ENCODE results near the gene SDHA.
"Not testable (repeated sequence)": the region's sequence is repeated elsewhere in the genome, so short reads cannot be mapped to it uniquely, and the experiment has no call there.

DNA sequence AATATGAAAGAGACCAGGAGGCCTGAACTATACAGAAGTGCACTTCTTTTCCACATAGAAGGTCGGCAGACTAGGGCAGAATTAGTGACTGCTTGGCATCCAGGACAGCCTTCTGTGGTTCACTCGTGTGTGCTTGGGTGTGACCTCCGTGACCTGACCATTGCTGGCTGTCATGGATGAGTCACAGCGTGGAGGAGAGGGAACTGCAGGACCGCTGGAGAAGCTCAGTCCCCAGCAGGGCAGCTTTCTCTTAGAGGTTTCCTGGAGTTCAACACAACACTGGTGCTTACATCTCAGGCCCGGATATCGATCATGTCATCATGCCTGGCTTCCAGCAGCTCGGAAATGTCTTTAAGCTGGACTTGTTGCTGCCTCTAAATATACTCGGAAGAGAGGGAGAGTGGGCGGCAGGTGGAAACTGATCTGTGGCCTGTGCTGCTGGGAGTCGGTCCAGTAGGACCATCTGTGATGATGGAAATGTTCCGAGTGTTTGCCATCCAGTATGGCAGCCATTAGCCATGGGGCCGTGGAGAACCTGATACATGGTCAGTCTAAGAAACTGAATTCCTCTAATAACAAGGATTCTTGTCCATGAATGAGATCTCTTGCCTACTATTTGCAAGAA is 23.0 kb downstream of the SDHA start:
- TF ChIP-seq, protein P1, sequence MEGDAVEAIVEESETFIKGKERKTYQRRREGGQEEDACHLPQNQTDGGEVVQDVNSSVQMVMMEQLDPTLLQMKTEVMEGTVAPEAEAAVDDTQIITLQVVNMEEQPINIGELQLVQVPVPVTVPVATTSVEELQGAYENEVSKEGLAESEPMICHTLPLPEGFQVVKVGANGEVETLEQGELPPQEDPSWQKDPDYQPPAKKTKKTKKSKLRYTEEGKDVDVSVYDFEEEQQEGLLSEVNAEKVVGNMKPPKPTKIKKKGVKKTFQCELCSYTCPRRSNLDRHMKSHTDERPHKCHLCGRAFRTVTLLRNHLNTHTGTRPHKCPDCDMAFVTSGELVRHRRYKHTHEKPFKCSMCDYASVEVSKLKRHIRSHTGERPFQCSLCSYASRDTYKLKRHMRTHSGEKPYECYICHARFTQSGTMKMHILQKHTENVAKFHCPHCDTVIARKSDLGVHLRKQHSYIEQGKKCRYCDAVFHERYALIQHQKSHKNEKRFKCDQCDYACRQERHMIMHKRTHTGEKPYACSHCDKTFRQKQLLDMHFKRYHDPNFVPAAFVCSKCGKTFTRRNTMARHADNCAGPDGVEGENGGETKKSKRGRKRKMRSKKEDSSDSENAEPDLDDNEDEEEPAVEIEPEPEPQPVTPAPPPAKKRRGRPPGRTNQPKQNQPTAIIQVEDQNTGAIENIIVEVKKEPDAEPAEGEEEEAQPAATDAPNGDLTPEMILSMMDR (IDR thresholded peaks at IDR 0.05) = not testable (repeated sequence)
- TF ChIP-seq POLR2A (IDR thresholded peaks at IDR 0.05; ENCODE audit: low read depth) = not testable (repeated sequence)

Data from esophagus muscularis mucosa (tissue), 3 donors.